Measurements from ENCODE around the gene IFI44L. TPM values are rescaled to one million over a fixed set of nuclear protein-coding genes. Genes with fewer than 3 reads are reported as not detected.

Gene IFI44L
- total RNA-seq, 1 experiment from 2014 or later: not detected

DNA sequence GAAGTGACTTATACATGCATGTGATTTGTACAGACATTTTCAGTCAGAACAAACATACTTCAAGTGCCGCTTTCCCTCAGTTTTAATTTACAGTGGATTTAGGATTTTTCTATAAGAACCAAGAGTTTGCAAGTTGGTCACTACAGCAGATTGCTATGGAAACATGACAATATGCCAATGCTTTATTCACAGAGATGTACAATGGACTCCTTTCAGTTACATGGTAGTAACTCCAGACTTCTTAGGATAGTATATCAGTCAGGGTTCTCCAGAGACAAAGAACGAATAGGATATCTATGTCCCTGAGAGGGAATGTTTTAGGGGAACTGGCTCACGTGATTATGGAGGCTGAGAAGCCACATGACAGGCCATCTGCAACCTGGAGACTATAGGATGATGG, 56.7 kb downstream of the IFI44L start:
- TF ChIP-seq, protein P1, sequence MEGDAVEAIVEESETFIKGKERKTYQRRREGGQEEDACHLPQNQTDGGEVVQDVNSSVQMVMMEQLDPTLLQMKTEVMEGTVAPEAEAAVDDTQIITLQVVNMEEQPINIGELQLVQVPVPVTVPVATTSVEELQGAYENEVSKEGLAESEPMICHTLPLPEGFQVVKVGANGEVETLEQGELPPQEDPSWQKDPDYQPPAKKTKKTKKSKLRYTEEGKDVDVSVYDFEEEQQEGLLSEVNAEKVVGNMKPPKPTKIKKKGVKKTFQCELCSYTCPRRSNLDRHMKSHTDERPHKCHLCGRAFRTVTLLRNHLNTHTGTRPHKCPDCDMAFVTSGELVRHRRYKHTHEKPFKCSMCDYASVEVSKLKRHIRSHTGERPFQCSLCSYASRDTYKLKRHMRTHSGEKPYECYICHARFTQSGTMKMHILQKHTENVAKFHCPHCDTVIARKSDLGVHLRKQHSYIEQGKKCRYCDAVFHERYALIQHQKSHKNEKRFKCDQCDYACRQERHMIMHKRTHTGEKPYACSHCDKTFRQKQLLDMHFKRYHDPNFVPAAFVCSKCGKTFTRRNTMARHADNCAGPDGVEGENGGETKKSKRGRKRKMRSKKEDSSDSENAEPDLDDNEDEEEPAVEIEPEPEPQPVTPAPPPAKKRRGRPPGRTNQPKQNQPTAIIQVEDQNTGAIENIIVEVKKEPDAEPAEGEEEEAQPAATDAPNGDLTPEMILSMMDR (IDR thresholded peaks at IDR 0.05; ENCODE audit: insufficient read depth in 1 of 2, low read depth in 1 of 2, low read length in 1 of 2, severe bottlenecking in 1 of 2, unreplicated experiment in 1 of 2): no peak
- Mint-ChIP-seq H3K4me3 (ENCODE audit: unreplicated experiment) (no peak overlapping the region), H3K9me3 (ENCODE audit: unreplicated experiment) (no peaks in the 10 kb centered on the region), H3K4me1 (ENCODE audit: low read depth, unreplicated experiment) (no peaks in the 10 kb centered on the region), H3K36me3 (ENCODE audit: insufficient read depth, unreplicated experiment) (no peaks in the 10 kb centered on the region), H3K27me3 (ENCODE audit: insufficient read depth, unreplicated experiment) (no peaks in the 10 kb centered on the region), H3K27ac (ENCODE audit: unreplicated experiment) (no peak overlapping the region)
- no peak overlapping the region for H3K4me3 ChIP-seq (ENCODE audit: low read depth, low read length)
- no peaks in the 10 kb centered on the region for H3K27me3 ChIP-seq (replicated peaks; ENCODE audit: control insufficient read depth, insufficient read depth, low read length)
- no TSS peak for BruUV-seq (replicated peaks)
- ChIA-PET CTCF (no interaction called here), POLR2A (no interaction called here)
- H3K9me3 ChIP-seq: no peaks in the 10 kb centered on the region
- no peaks in the 10 kb centered on the region for H3K36me3 ChIP-seq (ENCODE audit: control insufficient read depth, insufficient read depth, low read length)
- intact Hi-C loops (cut with micrococcal nuclease; ENCODE audit: unreplicated experiment): loop anchor here (1.0 to 5.0 kb wide), 2 partner anchors 60 to 530 kb away; no protein-coding TSS in a partner anchor
- H3K4me1 ChIP-seq: no peaks in the 10 kb centered on the region
- DNase-seq: no peak

- no peak overlapping the region for H3K4me3 Mint-ChIP-seq (ENCODE audit: unreplicated experiment)
- no TSS peak for BruUV-seq (replicated peaks)
- Histone ChIP-seq H3K4me3 (ENCODE audit: low read depth, low read length) (no peak overlapping the region), H3K36me3 (ENCODE audit: control insufficient read depth, insufficient read depth, low read length) (no peaks in the 10 kb centered on the region), H3K4me1 (no peaks in the 10 kb centered on the region), H3K27me3 (replicated peaks; ENCODE audit: control insufficient read depth, insufficient read depth, low read length) (no peaks in the 10 kb centered on the region), H3K9me3 (no peaks in the 10 kb centered on the region)
- H3K36me3 Mint-ChIP-seq (ENCODE audit: insufficient read depth, unreplicated experiment): no peaks in the 10 kb centered on the region
- no peak overlapping the region for H3K27ac Mint-ChIP-seq (ENCODE audit: unreplicated experiment)
- ChIA-PET POLR2A (no interaction called here), CTCF (no interaction called here)
- DNase-seq: no peak
- intact Hi-C loops (cut with micrococcal nuclease; ENCODE audit: unreplicated experiment): loop anchor here (5.0 kb wide), 1 partner anchor 530 kb away; no protein-coding TSS in a partner anchor
- H3K27me3 Mint-ChIP-seq (ENCODE audit: insufficient read depth, unreplicated experiment): peaks cover 3% of the 10 kb centered on the region
- no peaks in the 10 kb centered on the region for H3K9me3 Mint-ChIP-seq (ENCODE audit: unreplicated experiment)
- no peaks in the 10 kb centered on the region for H3K4me1 Mint-ChIP-seq (ENCODE audit: low read depth, unreplicated experiment)
- TF ChIP-seq, protein P1 (IDR thresholded peaks at IDR 0.05; ENCODE audit: insufficient read depth in 1 of 2, low read depth in 1 of 2, low read length in 1 of 2, severe bottlenecking in 1 of 2, unreplicated experiment in 1 of 2): no peak
Measured at GRCh38 chr1:78677788-78678187, 57.5 kb downstream of the IFI44L start.

GRCh38 chr1:78678324-78678723, 58.1 kb downstream of the IFI44L start:
- POLR2A ChIA-PET: no interaction called here
- no peaks in the 10 kb centered on the region for H3K36me3 ChIP-seq (ENCODE audit: control insufficient read depth, insufficient read depth, low read length)
- no peaks in the 10 kb centered on the region for H3K9me3 Mint-ChIP-seq (ENCODE audit: unreplicated experiment)
- H3K4me3 Mint-ChIP-seq (ENCODE audit: unreplicated experiment): no peak overlapping the region
- DNase-seq: no peak
- no peak overlapping the region for H3K27ac Mint-ChIP-seq (ENCODE audit: unreplicated experiment)
- TF ChIP-seq, protein P1 (IDR thresholded peaks at IDR 0.05; ENCODE audit: insufficient read depth in 1 of 2, low read depth in 1 of 2, low read length in 1 of 2, severe bottlenecking in 1 of 2, unreplicated experiment in 1 of 2): no peak
- H3K9me3 ChIP-seq: no peaks in the 10 kb centered on the region
- BruUV-seq (replicated peaks): no TSS peak
- H3K36me3 Mint-ChIP-seq (ENCODE audit: insufficient read depth, unreplicated experiment): no peaks in the 10 kb centered on the region
- H3K4me1 Mint-ChIP-seq (ENCODE audit: low read depth, unreplicated experiment): no peaks in the 10 kb centered on the region
- no peak overlapping the region for H3K4me3 ChIP-seq (ENCODE audit: low read depth, low read length)
- no peaks in the 10 kb centered on the region for H3K4me1 ChIP-seq
- CTCF ChIA-PET: no interaction called here
- H3K27me3 ChIP-seq (replicated peaks; ENCODE audit: control insufficient read depth, insufficient read depth, low read length): no peaks in the 10 kb centered on the region
- H3K27me3 Mint-ChIP-seq (ENCODE audit: insufficient read depth, unreplicated experiment): peaks cover 3% of the 10 kb centered on the region
- intact Hi-C loops (cut with micrococcal nuclease; ENCODE audit: unreplicated experiment): loop anchor here (5.0 kb wide), 1 partner anchor 531 kb away; no protein-coding TSS in a partner anchor

All from Caco-2 (cell line).